GM19467 (cell line): ENCODE data around the gene SLC9A3.
"Not testable (repeated sequence)": the region's sequence is repeated elsewhere in the genome, so short reads cannot be mapped to it uniquely, and the experiment has no call there.

Source experiments
- ATAC-seq: cut with Tn5 transposase; IDR thresholded peaks from one replicate; pipeline ENCODE4 v1.9.1; 2021; ENCODE audit warnings: mild to moderate bottlenecking, moderate library complexity; ENCODE audit not compliant: unreplicated experiment

The SLC9A3 gene

GRCh38 chr5:478369-478981, 45.8 kb downstream of the SLC9A3 start:
- ATAC-seq = no peak

GRCh38 chr5:477871-478270, 46.4 kb downstream of the SLC9A3 start:
- ATAC-seq = no peak

GRCh38 chr5:477247-477646, 47.0 kb downstream of the SLC9A3 start:
- no peak for ATAC-seq

DNA sequence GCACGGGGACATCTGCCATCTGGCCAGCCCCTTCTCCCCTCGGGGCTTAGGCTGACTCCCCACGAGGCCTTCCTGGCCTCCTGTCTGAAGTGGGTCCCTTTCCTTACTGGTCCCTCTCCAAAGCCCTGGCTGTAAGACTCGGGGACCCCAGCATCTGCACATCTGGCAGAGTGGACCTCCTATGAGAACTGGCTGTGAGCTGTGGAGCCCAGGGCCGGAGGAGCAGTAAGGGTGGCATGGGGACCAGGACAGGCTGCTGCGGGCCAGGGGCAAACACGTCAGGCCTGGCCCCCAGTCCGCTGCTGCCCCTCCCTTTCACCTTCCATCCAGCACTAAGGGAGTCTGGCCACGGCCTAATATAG, 47.5 kb downstream of the SLC9A3 start:
- no peak for ATAC-seq

- ATAC-seq = no peak
These were observed 48.0 kb downstream of the SLC9A3 start for GRCh38 chr5:476102-476813.

DNA sequence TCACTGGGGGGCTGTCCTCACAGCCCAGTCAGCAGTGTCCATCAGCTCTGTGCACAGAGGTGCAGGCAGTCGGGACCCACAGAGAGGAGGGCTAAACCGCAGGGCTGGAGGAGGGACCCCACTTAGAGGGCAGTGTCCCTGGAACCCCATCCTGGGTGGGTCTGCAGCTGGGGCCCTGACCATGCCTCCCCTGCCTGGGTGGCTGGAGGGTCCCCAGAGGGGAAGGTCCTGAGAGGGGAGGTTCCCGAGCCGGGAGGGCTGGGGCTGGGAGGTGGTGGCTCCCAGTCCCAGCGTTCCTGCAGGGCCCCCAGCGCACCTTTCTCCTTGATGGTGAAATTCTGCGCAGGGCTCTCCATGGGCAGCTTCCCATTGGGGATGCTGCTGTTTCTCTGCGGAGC, 48.5 kb downstream of the SLC9A3 start:
- ATAC-seq = no peak

GRCh38 chr5:474840-475661, 49.2 kb downstream of the SLC9A3 start:
- no peak for ATAC-seq

- ATAC-seq = not testable (repeated sequence)
These were observed 49.9 kb downstream of the SLC9A3 start for GRCh38 chr5:474232-474839.

DNA sequence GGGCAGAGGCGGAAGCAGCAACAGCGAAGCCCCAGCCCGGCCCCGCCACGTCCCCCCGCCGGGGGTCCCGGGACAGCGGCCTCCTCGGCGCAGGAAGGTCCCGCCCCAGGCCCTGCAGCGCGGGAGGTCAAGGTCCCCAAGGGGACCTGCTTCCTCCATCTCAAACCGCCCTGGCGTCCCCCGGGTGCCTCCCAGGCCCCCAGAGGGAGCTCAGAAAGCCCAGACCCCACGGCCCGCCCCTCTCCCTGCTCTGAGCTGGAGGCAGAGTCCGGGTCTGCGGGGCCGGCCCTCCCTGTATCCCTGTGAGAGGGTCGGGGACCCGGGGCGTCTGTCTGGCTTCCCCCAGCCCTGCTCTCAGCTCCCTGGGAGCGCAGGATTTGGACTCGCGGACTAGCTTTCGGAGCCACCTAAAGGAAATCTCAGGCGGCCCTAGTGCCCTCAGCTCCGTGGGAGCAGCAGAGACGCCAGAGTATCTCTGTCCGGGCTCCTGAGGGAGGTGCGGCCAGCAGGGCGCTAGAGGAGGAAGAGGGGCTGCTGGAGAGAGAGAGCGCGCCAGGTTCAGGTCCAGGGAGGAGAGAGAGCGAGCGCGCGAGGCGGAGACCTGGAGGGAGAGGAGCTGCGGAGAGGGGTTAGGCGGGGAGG, 50.6 kb downstream of the SLC9A3 start:
- ATAC-seq = peak; percentile 30

DNA sequence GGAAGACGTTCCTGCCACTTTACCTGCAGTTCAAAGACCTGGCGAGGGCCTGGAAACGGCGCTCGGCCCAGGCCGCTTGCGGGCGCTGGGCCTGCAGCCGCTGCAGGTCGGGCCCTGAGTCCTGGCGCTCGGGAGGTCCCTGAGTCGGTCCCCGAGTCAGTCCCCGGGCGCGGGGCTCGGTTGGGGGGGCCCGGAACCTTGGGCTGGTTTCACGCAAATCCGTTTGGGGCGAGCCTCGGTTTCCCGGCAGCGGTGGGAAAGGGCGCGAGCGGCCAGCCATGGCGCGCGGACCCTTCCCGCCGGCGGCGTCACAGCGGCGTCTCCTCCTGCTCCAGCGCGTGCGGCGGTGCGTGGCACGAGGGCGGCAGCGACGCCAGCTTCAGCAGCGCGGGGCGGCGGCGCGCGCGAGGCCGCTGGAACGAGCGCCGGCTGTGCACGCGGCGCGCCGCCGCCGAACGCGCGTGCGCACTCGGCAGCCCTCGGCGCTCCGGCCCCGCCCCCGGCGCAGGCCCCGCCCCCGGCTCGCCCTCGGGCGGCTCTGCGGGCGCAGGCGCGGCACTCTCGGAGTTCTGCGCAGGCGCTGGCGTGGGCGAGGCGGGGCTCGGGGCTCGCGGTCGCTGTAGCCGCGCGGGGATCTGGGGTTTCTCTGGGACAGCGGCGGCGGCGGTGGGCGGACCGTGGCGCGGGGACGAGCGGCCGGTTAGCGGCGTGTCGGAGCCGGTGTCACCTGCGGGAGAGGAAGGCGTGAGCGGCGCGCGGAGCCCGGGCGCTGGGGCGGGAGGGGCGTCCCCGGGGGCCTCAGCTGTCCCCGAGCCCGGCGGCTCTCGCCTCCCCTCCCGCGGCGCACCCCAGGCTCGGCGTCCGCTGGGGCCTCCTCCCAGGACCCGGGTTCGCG, 51.3 kb downstream of the SLC9A3 start:
- ATAC-seq = peak; percentile 63

GRCh38 chr5:472076-472655, 52.1 kb downstream of the SLC9A3 start:
- peak; percentile 14 for ATAC-seq

DNA sequence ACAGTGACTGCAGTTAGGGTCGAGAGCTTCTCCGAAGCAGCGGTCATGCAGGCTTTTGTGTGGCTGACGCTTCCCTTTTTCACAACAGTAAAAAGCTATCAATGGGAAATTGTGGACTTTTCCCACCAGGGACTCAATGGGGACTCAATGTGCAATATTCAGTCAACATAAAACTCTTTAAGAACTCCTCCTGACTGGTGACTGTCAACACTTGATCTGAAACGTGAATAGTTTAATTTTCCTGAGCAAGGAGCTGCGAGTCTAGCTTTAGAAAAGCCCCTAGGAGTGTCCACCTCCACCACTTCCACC, 52.5 kb downstream of the SLC9A3 start:
- no peak for ATAC-seq

DNA sequence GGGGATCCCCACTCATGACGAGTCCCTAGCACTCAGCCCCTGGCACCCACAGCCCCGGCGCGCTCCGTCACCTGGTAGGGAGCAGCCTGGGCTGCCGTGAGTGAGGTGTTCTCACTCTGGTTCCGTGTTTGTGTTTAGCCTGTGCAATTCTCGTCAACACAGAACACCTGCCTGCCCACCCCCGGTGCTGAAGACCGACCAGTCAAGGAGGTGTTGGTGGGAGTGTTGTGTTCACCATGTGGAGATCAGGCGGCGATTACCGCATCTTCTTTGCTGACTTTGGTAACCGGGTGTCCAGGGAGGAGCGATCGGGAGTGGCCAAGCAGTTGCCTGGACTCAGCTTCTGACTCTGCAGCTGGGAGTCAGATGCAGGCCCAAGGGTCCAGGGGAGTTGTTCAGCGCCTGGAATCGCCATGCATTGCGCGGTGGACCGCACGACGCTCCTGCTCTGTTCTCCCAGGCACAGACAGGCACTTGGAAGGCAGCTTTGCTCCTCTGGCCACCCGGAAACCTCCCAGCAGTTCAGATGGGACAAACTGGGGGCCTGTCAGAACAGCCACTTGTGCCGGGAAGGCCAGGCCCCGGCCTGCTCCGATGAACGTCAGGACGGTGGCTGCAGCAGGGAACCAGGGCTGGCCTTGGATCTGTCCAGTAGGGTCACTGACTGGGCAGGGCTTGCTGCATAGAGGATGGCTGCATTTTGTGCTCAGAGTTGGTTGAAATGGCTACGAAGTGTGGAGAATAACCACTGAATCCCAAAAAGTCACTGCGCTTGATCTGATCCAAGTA, 53.1 kb downstream of the SLC9A3 start:
- no peak for ATAC-seq

- ATAC-seq = no peak
These were observed 54.3 kb downstream of the SLC9A3 start for GRCh38 chr5:469752-470483.

DNA sequence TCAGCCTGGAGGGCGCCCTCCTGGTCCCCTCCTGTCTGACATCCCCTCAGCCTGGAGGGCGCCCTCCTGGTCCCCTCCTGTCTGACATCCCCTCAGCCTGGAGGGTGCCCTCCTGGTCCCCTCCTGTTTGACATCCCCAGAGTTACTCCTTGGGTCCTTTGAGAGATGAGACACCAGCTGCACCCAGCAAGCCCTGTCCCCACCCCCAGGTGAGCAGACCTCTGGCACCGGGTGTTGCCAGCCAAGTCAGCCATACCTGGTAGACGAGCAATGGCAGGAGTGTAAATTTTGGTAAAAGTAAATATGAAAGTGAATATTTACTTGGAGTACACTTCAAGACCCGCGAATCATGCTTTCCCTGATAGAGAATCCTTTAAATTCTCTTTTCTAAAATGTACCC, 55.8 kb downstream of the SLC9A3 start:
- no peak for ATAC-seq

- ATAC-seq = no peak
These were observed 57.5 kb downstream of the SLC9A3 start for GRCh38 chr5:466661-467310.

DNA sequence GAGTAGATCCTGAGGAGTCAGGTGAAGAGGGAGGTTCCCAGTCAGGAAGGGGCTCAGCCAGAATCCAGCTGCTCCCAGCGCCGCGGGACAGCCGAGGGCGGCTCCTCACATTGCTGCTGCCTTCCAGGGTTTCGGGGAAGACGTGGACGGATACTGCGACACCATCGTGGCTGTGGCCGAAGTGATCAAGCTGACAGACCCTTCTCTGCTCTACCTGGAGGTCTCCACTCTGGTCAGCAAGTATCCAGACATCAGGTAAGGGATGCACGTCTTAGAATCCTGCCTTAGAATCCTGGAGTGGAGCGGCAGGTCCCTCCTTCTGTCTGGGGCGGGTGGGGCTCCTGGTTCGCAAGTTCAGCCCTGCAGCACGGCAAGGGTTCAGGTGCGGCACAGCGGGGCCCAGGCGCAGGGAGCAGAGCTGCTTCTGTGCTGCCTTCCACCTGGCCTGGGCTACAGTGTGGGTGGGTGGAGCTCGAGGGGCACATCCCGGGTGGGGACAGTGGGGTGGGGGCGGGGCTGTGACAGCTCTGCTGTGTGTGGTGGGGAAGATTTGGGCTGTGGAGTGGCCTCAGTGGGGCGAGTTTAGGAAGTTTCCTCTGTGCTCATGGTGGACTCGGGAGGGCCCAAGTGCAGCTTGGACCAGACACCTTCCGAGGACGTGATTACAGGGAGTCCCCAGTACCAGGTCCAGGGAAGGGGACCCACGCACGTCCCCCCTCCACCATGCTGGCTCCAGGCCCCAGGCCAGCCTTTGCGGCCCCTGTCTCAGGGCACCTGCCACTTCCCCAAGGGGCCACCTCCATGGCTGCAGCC, 58.5 kb downstream of the SLC9A3 start:
- ATAC-seq = no peak
